SKM-1 (cell line): Measurements from ENCODE around the gene RNF111.
A peak's percentile ranks its signal among the peaks of the same experiment; 100 is the strongest.
"Not testable (repeated sequence)": the region's sequence is repeated elsewhere in the genome, so short reads cannot be mapped to it uniquely, and the experiment has no call there.

Experiments
- DNase-seq: peaks from one replicate; lab custom pipeline; 2025; ENCODE audit not compliant: unreplicated experiment; lab: John Stamatoyannopoulos, UW

Gene RNF111

DNA sequence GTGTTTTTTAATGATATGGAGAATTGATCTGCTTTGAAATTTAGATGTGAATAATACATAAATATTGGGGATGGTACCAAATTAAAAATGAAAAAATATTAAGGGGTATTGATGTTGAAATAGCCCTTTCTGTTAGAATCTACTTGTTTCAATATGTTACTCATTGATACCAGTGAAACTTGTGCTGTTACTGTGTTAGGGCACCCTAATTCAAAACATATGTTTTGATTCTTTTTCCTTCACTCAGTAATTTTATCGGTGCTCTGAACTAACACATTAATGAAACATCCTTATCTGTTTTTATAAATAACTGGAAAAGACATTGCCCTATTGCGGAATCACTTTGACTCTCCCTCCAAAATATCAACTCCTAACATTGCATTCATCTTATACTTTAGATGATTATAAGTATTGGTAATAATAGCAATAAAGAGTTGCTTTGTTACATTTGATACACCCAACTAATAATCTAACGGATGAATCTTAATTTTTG lies 65.5 kb downstream of the RNF111 start:
- DNase-seq = no peak

- DNase-seq = no peak
These were observed 66.0 kb downstream of the RNF111 start for GRCh38 chr15:59053482-59053881.

- no peak for DNase-seq
These were observed 71.7 kb downstream of the RNF111 start for GRCh38 chr15:59059076-59059597.

DNA sequence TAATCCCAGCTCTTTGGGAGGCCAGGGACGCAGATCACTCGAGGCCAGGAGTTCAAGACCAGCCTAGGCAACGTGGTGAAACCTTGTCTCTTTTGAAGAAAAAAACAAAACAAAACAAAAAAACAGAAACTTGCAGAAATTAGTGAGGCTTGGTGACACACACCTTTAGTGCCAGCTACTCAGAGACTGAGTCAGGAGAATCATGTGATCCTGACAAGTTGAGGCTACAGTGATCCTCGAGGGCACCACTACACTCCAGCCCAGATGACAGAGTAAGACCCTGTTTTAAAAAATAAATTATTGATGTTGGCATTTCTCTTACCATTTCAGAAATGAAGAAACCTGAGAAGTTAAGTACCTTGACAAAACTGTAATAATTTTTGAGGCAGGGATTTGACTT lies 72.9 kb downstream of the RNF111 start:
- DNase-seq = no peak

- no peak for DNase-seq
These were observed 75.6 kb downstream of the RNF111 start for GRCh38 chr15:59063042-59063441.

DNA sequence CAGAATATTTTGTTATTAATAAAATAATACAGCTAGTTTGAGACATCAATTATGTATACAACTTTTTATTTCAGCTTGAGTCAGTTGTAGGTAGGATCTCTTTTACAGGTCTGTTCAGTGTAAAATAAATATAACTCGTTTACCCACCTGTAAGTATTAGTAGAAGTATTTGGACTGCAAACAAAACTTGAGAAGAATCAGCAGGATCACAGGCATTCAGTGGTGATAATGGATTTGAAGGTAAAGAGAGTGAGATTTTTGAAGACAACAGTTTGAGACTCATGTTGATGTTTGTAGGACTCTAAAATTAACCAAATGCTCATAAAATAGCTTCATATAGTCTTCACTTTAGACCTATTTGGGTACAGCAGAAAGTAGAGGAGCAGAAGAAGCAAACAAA lies 82.0 kb downstream of the RNF111 start:
- DNase-seq = no peak

DNA sequence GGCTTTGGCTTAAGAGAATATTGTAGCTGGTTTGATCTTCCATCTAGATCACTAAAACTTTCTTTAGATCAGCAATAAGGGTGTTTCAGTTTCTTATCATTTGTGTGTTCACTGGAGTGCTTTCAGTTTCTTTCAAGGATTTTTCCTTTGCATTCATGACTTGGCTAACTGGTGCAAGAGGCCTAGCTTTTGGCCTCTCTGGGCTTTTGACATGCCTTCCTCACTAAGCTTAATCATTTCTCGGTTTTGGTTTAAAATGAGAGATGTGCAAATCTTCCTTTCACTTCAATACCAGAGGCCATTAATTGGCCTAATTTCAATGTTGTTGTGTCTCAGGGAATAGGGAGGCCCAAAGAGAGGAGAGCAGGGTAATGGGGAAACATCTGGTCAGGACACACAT lies 87.1 kb downstream of the RNF111 start:
- no peak for DNase-seq

- no peak for DNase-seq
These were observed 100.3 kb downstream of the RNF111 start for GRCh38 chr15:59087731-59088130.

DNA sequence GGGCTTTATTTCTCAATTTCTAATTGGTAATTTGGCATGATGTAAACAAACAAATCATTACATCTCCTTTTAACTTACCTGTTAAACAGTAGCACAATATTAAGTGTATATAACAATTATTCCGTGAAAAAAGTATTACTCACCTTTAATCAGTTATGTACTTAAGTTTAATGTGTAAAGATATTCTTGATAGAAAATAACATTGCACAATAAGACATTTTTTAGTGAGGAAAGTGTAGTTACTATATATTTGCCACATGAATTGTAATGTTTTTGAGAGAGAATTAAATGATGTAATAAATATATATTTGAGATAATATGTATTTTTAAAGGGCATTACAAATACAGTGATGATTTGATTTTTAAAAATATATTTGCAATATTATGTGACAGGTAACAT lies 106.6 kb downstream of the RNF111 start:
- DNase-seq = no peak

GRCh38 chr15:59096429-59096828 lies 109.0 kb downstream of the RNF111 start:
- DNase-seq = no peak

DNA sequence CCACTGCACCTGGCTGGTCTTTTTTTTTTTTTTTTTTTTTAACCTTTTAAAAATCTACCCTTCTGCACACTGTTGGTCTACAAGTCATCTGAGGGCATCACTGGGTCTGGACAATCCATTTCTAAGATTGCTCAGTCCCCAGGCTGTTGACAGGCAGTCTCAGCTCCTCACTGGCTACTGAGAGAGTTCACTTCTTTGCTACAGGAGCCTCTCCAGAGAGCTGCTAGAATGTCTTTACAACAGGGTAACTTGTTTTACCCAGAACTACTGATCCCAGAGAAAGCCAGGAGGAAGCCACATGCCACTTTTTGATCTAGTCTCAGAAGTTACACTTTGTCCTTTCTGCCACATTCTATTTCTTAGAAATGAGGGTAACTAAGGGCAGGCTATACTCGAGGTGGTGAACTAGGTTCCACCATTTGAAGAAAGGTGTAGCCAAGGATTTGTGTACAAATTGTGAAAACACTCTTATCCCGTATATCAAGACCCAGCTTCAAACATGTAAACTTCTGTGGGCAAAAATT lies 111.8 kb downstream of the RNF111 start:
- DNase-seq = no peak

- no peak for DNase-seq
These were observed 117.1 kb downstream of the RNF111 start for GRCh38 chr15:59104602-59104911.

GRCh38 chr15:59104912-59105732 lies 117.7 kb downstream of the RNF111 start, which contains the start of gene CCNB2:
TSS of gene CCNB2 (plus strand) at chr15:59105146. CDS start at chr15:59105269, 123 bp downstream.
- DNase-seq = peak; percentile 84

DNA sequence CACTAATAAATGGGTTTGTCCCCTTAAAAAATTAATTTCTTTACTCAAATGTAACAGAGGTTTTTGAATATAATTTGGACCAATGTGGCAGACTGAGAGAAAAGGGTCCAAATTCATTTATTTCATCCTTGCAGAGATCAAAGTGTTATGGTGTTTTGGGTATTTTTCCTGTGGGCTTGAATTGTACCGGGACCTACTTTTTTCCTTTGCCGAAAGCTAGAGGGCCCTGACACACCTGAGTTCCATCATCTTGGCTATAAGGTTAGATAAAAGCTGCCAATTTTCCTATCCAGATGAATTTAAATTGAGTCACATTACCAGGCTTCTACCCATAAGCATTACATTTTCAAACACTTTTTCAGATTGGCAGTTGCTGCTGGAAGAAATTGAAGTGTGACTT lies 118.4 kb downstream of the RNF111 start:
- no peak for DNase-seq

DNA sequence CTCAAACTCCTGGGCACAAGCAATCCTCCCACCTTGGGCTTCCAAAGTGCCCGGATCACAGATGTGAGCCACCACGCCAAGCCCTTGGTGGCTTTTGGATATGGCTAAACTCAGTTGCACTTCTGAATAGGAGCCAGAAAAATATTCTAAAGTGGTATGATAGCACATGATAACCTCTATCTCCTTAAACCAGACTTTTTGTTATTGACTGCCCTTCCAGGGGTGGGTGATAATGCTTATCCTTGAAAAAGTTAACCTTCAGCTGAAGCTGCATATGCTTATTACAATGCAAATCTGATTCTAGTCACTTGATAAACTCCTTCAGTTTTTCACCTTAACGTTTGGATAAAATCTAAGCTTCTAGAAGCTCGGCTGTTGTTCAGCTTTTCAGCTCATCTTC lies 123.8 kb downstream of the RNF111 start:
- DNase-seq = no peak

- no peak for DNase-seq
These were observed 127.6 kb downstream of the RNF111 start for GRCh38 chr15:59115047-59115446.

GRCh38 chr15:59116141-59116540 lies 128.7 kb downstream of the RNF111 start:
- no peak for DNase-seq

- DNase-seq = no peak
These were observed 129.3 kb downstream of the RNF111 start for GRCh38 chr15:59116771-59117170.

- no peak for DNase-seq
These were observed 132.2 kb downstream of the RNF111 start for GRCh38 chr15:59119625-59120024.

GRCh38 chr15:59120937-59121336 lies 133.5 kb downstream of the RNF111 start:
- no peak for DNase-seq

DNA sequence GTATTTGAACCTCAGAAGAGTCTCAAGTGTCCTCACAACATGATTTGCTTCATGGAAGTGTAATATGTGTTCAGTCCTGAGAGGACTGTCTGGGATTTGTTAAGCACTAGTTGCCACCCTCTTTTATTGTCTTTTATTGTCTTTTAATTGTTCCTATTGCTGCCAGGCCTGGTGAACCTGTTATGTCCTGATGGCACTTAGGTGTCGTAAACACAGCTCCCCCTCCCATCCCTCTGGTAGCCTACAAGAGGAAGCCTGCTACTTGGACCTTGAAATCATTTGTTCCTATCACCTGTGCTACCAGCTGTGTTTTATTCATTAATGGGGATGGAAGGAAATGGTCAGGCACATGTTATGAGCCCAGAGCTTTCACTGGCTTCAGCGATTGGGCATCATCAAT lies 136.8 kb downstream of the RNF111 start:
- no peak for DNase-seq

DNA sequence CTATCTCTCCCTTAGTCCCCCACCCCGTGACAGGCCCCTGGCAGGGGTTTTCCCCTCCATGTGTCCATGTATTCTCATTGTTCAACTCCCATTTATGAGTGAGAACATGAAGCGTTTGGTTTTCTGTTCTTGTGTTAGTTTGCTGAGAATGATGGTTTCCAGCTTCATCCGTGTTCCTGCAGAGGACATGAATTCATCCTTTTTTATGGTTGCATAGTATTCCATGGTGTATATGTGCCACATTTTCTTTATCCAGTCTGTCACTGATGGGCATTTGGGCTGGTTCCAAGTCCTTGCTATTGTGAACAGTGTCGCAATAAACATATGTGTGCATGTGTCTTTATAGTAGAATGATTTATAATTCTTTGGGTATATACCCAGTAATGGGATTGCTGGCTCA lies 138.2 kb downstream of the RNF111 start:
- not testable (repeated sequence) for DNase-seq

DNA sequence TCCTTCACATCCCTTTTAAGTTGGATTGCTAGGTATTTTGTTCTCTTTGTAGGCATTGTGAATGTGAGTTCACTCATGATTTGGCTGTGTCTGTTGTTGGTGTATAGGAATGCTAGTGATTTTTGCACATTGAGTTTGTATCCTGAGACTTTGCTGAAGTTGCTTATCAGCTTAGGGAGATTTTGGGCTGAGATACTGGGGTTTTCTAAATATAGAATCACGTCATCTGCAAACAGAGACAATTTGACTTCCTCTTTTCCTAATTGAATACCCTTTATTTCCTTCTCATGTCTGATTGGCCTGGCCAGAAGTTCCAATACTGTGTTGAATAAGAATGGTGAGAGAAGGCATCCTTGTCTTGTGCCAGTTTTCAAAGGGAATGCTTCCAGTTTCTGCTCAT lies 139.8 kb downstream of the RNF111 start:
- DNase-seq = not testable (repeated sequence)
